ENCODE measurements around the gene VSIG4. TPM values are rescaled to one million over a fixed set of nuclear protein-coding genes. Genes with fewer than 3 reads are reported as not detected.

Gene VSIG4
- total RNA-seq, 1 donor from 2014 or later: not detected

- H3K27me3 Mint-ChIP-seq (ENCODE audit: low read depth): no peaks in the 10 kb centered on the region
- H3K9me3 Mint-ChIP-seq: peaks cover 18% of the 10 kb centered on the region
- peaks cover 4% of the 10 kb centered on the region for H3K4me1 Mint-ChIP-seq
- no peak for TF ChIP-seq CTCF (IDR thresholded peaks at IDR 0.05; ENCODE audit: unreplicated experiment)
- no peak overlapping the region for H3K27ac Mint-ChIP-seq
- H3K4me3 Mint-ChIP-seq: no peak overlapping the region
- DNase-seq (ENCODE audit: low spot score in 2 of 2, unreplicated experiment in 2 of 2): no peak
- H3K36me3 Mint-ChIP-seq: no peaks in the 10 kb centered on the region
These were observed 22.8 kb downstream of the VSIG4 start for GRCh38 chrX:66016905-66017658.

- Mint-ChIP-seq H3K9me3 (peaks cover 16% of the 10 kb centered on the region), H3K27me3 (ENCODE audit: low read depth) (no peaks in the 10 kb centered on the region), H3K4me3 (no peak overlapping the region), H3K27ac (no peak overlapping the region), H3K4me1 (peaks cover 4% of the 10 kb centered on the region), H3K36me3 (no peaks in the 10 kb centered on the region)
- no peak for DNase-seq (ENCODE audit: low spot score in 2 of 2, unreplicated experiment in 2 of 2)
- TF ChIP-seq CTCF (IDR thresholded peaks at IDR 0.05; ENCODE audit: unreplicated experiment): no peak
These were observed 23.8 kb downstream of the VSIG4 start for GRCh38 chrX:66015900-66016689.

- no peak overlapping the region for H3K27ac Mint-ChIP-seq
- peaks cover 24% of the 10 kb centered on the region for H3K9me3 Mint-ChIP-seq
- TF ChIP-seq CTCF (IDR thresholded peaks at IDR 0.05; ENCODE audit: unreplicated experiment): no peak
- peaks cover 4% of the 10 kb centered on the region for H3K4me1 Mint-ChIP-seq
- no peaks in the 10 kb centered on the region for H3K36me3 Mint-ChIP-seq
- H3K4me3 Mint-ChIP-seq: no peak overlapping the region
- no peaks in the 10 kb centered on the region for H3K27me3 Mint-ChIP-seq (ENCODE audit: low read depth)
- DNase-seq (ENCODE audit: low spot score in 2 of 2, unreplicated experiment in 2 of 2): no peak
These were observed 24.6 kb downstream of the VSIG4 start for GRCh38 chrX:66015152-66015831.

- H3K27me3 Mint-ChIP-seq (ENCODE audit: low read depth): no peaks in the 10 kb centered on the region
- peaks cover 4% of the 10 kb centered on the region for H3K4me1 Mint-ChIP-seq
- H3K4me3 Mint-ChIP-seq: no peak overlapping the region
- TF ChIP-seq CTCF (IDR thresholded peaks at IDR 0.05; ENCODE audit: unreplicated experiment): no peak
- no peak for DNase-seq (ENCODE audit: low spot score in 2 of 2, unreplicated experiment in 2 of 2)
- peaks cover 24% of the 10 kb centered on the region for H3K9me3 Mint-ChIP-seq
- H3K27ac Mint-ChIP-seq: no peak overlapping the region
- H3K36me3 Mint-ChIP-seq: no peaks in the 10 kb centered on the region
These were observed 25.3 kb downstream of the VSIG4 start for GRCh38 chrX:66014556-66014955.

- Mint-ChIP-seq H3K4me3 (no peak overlapping the region), H3K4me1 (peaks cover 4% of the 10 kb centered on the region), H3K27ac (no peak overlapping the region), H3K9me3 (peaks cover 24% of the 10 kb centered on the region), H3K36me3 (no peaks in the 10 kb centered on the region), H3K27me3 (ENCODE audit: low read depth) (no peaks in the 10 kb centered on the region)
- no peak for DNase-seq (ENCODE audit: low spot score in 2 of 2, unreplicated experiment in 2 of 2)
- TF ChIP-seq CTCF (IDR thresholded peaks at IDR 0.05; ENCODE audit: unreplicated experiment): no peak
These were observed 25.8 kb downstream of the VSIG4 start for GRCh38 chrX:66014084-66014483.
